ENCODE data around the gene ORM1. TPM values are rescaled to one million over a fixed set of nuclear protein-coding genes. Genes with fewer than 3 reads are reported as not detected.

The ORM1 gene
- total RNA-seq, 1 experiment from 2014 or later, result not detected

GRCh38 chr9:114344188-114344566 is 21.3 kb downstream of the ORM1 start:
- ChIA-PET CTCF (interaction anchor here (0.5 to 1.3 kb wide), 5 partner anchors 52 to 333 kb away, joined by 3 to 5 read pairs (median 3); no protein-coding TSS in a partner anchor), POLR2A (interaction anchor here (0.7 kb wide), 1 partner anchor 23 kb away, joined by 3 read pairs; no protein-coding TSS in a partner anchor)
- Mint-ChIP-seq H3K27me3 (ENCODE audit: insufficient read depth, unreplicated experiment) (no peaks in the 10 kb centered on the region), H3K9me3 (ENCODE audit: unreplicated experiment) (no peaks in the 10 kb centered on the region), H3K36me3 (ENCODE audit: insufficient read depth, unreplicated experiment) (peaks cover 20% of the 10 kb centered on the region), H3K4me1 (ENCODE audit: insufficient read depth, unreplicated experiment) (peaks cover 5% of the 10 kb centered on the region), H3K27ac (ENCODE audit: low read depth, unreplicated experiment) (peak overlapping the region; percentile 25), H3K4me3 (ENCODE audit: unreplicated experiment) (no peak overlapping the region)
- BruUV-seq (replicated peaks), result no TSS peak
- no peak for DNase-seq (ENCODE audit: unreplicated experiment)
- intact Hi-C loops (cut with micrococcal nuclease), result no loop called here
- TF ChIP-seq CTCF (IDR thresholded peaks at IDR 0.05; ENCODE audit: unreplicated experiment), result no peak

- no peaks in the 10 kb centered on the region for H3K27me3 Mint-ChIP-seq (ENCODE audit: insufficient read depth, unreplicated experiment)
- no TSS peak for BruUV-seq (replicated peaks)
- TF ChIP-seq CTCF (IDR thresholded peaks at IDR 0.05; ENCODE audit: unreplicated experiment), result no peak
- intact Hi-C loops (cut with micrococcal nuclease), result no loop called here
- peaks cover 20% of the 10 kb centered on the region for H3K36me3 Mint-ChIP-seq (ENCODE audit: insufficient read depth, unreplicated experiment)
- H3K27ac Mint-ChIP-seq (ENCODE audit: low read depth, unreplicated experiment), result no peak overlapping the region
- DNase-seq (ENCODE audit: unreplicated experiment), result no peak
- no peak overlapping the region for H3K4me3 Mint-ChIP-seq (ENCODE audit: unreplicated experiment)
- POLR2A ChIA-PET, result interaction anchor here (0.6 to 0.7 kb wide), 2 partner anchors 23 to 94 kb away, joined by 3 read pairs; no protein-coding TSS in a partner anchor
- H3K4me1 Mint-ChIP-seq (ENCODE audit: insufficient read depth, unreplicated experiment), result peaks cover 10% of the 10 kb centered on the region
- CTCF ChIA-PET, result interaction anchor here (0.7 to 1.3 kb wide), 3 partner anchors 51 to 237 kb away, joined by 3 to 5 read pairs (median 4); no protein-coding TSS in a partner anchor
- no peaks in the 10 kb centered on the region for H3K9me3 Mint-ChIP-seq (ENCODE audit: unreplicated experiment)
Measured at GRCh38 chr9:114344692-114345091, 21.8 kb downstream of the ORM1 start.

DNA sequence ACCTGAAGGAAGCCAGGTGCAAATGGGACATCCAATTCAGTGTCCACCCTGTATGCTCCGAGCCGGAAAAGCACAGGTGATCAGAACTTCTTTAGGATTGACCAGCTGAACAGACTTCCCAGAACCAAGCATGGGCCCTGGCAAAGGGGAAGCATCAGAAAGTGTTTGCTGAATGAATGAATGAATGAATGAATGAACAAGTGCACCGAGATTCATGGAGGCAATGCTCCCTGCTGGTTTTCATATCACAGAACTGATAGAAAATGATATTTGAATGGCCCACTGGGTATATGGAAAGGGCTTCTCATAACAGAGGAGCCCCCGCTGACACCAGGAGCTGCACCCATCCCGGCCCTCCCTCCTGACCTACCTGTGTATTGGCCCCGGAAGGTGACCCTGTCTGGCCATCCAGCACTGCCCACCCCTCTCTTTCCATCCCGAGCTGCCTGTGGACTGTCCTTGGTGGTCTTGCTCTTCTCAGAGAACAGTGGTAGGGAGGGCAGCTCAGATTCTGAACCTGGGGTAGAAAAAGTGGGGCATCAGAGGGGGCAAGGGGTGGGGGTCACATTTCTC is 22.7 kb downstream of the ORM1 start:
- Mint-ChIP-seq H3K4me1 (ENCODE audit: insufficient read depth, unreplicated experiment) (peaks cover 13% of the 10 kb centered on the region), H3K36me3 (ENCODE audit: insufficient read depth, unreplicated experiment) (peaks cover 24% of the 10 kb centered on the region), H3K4me3 (ENCODE audit: unreplicated experiment) (no peak overlapping the region), H3K27ac (ENCODE audit: low read depth, unreplicated experiment) (no peak overlapping the region), H3K27me3 (ENCODE audit: insufficient read depth, unreplicated experiment) (no peaks in the 10 kb centered on the region), H3K9me3 (ENCODE audit: unreplicated experiment) (no peaks in the 10 kb centered on the region)
- POLR2A ChIA-PET, result no interaction called here
- CTCF ChIA-PET, result interaction anchor here (0.6 to 1.7 kb wide), 2 partner anchors 60 to 1070 kb away, joined by 4 to 7 read pairs; partner anchors contain the start of genes CDC26 and PRPF4
- BruUV-seq (replicated peaks), result no TSS peak
- no peak for TF ChIP-seq CTCF (IDR thresholded peaks at IDR 0.05; ENCODE audit: unreplicated experiment)
- DNase-seq (ENCODE audit: unreplicated experiment), result no peak
- intact Hi-C loops (cut with micrococcal nuclease), result no loop called here

- CTCF ChIA-PET, result interaction anchor here (0.6 to 1.7 kb wide), 2 partner anchors 59 to 1071 kb away, joined by 4 to 7 read pairs; partner anchors contain the start of genes CDC26 and PRPF4
- Mint-ChIP-seq H3K4me3 (ENCODE audit: unreplicated experiment) (no peak overlapping the region), H3K9me3 (ENCODE audit: unreplicated experiment) (no peaks in the 10 kb centered on the region), H3K36me3 (ENCODE audit: insufficient read depth, unreplicated experiment) (peaks cover 19% of the 10 kb centered on the region), H3K27me3 (ENCODE audit: insufficient read depth, unreplicated experiment) (no peaks in the 10 kb centered on the region), H3K27ac (ENCODE audit: low read depth, unreplicated experiment) (no peak overlapping the region), H3K4me1 (ENCODE audit: insufficient read depth, unreplicated experiment) (peaks cover 13% of the 10 kb centered on the region)
- intact Hi-C loops (cut with micrococcal nuclease), result no loop called here
- TF ChIP-seq CTCF (IDR thresholded peaks at IDR 0.05; ENCODE audit: unreplicated experiment), result no peak
- BruUV-seq (replicated peaks), result no TSS peak
- POLR2A ChIA-PET, result no interaction called here
- no peak for DNase-seq (ENCODE audit: unreplicated experiment)
Measured at GRCh38 chr9:114346146-114346545, 23.2 kb downstream of the ORM1 start.
